Caco-2 (cell line): Measurements from ENCODE around the gene C1QBP. TPM values are rescaled to one million over a fixed set of nuclear protein-coding genes. Genes with fewer than 3 reads are reported as not detected.

Source experiments
- BruUV-seq: library from RNA; stranded (reverse); fragments of 400-500 nt; replicated peaks from 2 replicates; lab custom pipeline; 2021; lab: Mats Ljungman, UMichigan
- CTCF ChIA-PET: fragments of 300-600 bp; sonication (Branson Sonifier 250); formaldehyde crosslinking; loops from one replicate; lab custom pipeline; 2022; ENCODE audit warnings: antibody characterized with exemption; lab: Charles Lee
- POLR2A ChIA-PET: fragments of 300-600 bp; sonication (Branson Sonifier 250); formaldehyde crosslinking; loops from one replicate; lab custom pipeline; 2022; ENCODE audit warnings: antibody characterized with exemption; lab: Charles Lee
- DNase-seq, 2 experiments: peaks; one replicate each; pipeline versions ENCODE4 v3.0.0 to v3.0.0-alpha.2; 2020 to 2022
- H3K27me3 ChIP-seq: replicated peaks from 2 replicates; pipeline ENCODE4 v1.6.0; 2011; ENCODE audit warnings: low read length; ENCODE audit not compliant: control insufficient read depth, insufficient read depth
- H3K36me3 ChIP-seq: 2 replicates; pipeline ENCODE4 v1.5.1; 2011; ENCODE audit warnings: low read length; ENCODE audit not compliant: control insufficient read depth, insufficient read depth
- H3K4me1 ChIP-seq: fragments of 250-450 bp; sonication (Bioruptor Pico); 2 replicates; pipeline ENCODE4 v1.5.1; 2020; ENCODE audit warnings: mild to moderate bottlenecking
- H3K4me3 ChIP-seq: 2 replicates; pipeline ENCODE4 v1.5.1; 2011; ENCODE audit warnings: low read depth, mild to moderate bottlenecking, control low read depth, low read length
- H3K9me3 ChIP-seq: fragments of 250-450 bp; sonication (Bioruptor Pico); 2 replicates; pipeline ENCODE4 v1.5.1; 2020; ENCODE audit warnings: mild to moderate bottlenecking, moderate library complexity
- H3K27ac Mint-ChIP-seq: one replicate; pipeline ENCODE4 v1.8.0; 2022; ENCODE audit warnings: mixed read lengths; ENCODE audit not compliant: unreplicated experiment
- H3K27me3 Mint-ChIP-seq: one replicate; pipeline ENCODE4 v1.8.0; 2022; ENCODE audit warnings: mixed read lengths; ENCODE audit not compliant: insufficient read depth, unreplicated experiment
- H3K36me3 Mint-ChIP-seq: one replicate; pipeline ENCODE4 v1.8.0; 2022; ENCODE audit warnings: mild to moderate bottlenecking, mixed read lengths; ENCODE audit not compliant: insufficient read depth, unreplicated experiment
- H3K4me1 Mint-ChIP-seq: one replicate; pipeline ENCODE4 v1.8.0; 2022; ENCODE audit warnings: low read depth, mixed read lengths; ENCODE audit not compliant: unreplicated experiment
- H3K4me3 Mint-ChIP-seq: one replicate; pipeline ENCODE4 v1.8.0; 2022; ENCODE audit warnings: mild to moderate bottlenecking, moderate library complexity, mixed read lengths; ENCODE audit not compliant: unreplicated experiment
- H3K9me3 Mint-ChIP-seq: one replicate; pipeline ENCODE4 v1.8.0; 2022; ENCODE audit warnings: mixed read lengths; ENCODE audit not compliant: unreplicated experiment
- intact Hi-C: fragments of 100-400 bp; cut with micrococcal nuclease; formaldehyde crosslinking; loops from one replicate; pipeline ENCODE4 v1.10.0; 2022; ENCODE audit not compliant: unreplicated experiment
- total RNA-seq: library from RNA; stranded (reverse); gene quantifications from 2 replicates; pipeline ENCODE4 v1.2.3, GENCODE V29; 2022
- TF ChIP-seq, protein P1 (sequence below), 2 experiments: fragments of 200-600 bp in 1 of 2; IDR thresholded peaks; 1 replicate in 1 of 2; 2 replicates in 1 of 2; pipeline versions ENCODE4 v1.5.1 to v1.8.0; 2011 to 2022; ENCODE audit warnings: antibody characterized with exemption in 1 of 2, control low read depth in 1 of 2, inconsistent platforms in 1 of 2, low read depth in 1 of 2, low read length in 1 of 2, mild to moderate bottlenecking in 1 of 2, moderate library complexity in 1 of 2; ENCODE audit not compliant: insufficient read depth in 1 of 2, severe bottlenecking in 1 of 2, unreplicated experiment in 1 of 2

Gene C1QBP
- total RNA-seq, 1 experiment from 2014 or later = 129 TPM

DNA sequence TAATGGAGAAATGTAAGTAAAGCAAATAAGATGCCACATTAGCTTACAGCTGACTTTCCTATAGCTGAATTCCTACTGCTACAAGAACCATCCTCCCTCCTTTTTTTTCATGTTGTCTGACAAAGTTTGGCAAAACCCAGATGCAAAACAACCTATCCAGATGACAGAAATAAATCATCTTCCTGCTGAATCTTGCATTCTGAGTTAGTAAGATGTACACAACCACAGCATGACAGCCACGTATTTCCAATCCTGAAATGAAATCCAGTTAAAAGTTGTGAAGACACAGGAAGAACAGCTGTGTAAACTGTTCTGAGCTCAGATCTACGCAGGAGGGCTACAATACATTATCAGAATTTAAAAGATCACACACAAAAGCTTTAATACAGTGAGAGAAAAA is 35.0 kb upstream of the C1QBP start:
- H3K4me3 Mint-ChIP-seq = no peak overlapping the region
- H3K36me3 Mint-ChIP-seq = peaks cover 30% of the 10 kb centered on the region
- H3K4me1 Mint-ChIP-seq = no peaks in the 10 kb centered on the region
- no peaks in the 10 kb centered on the region for H3K4me1 ChIP-seq
- intact Hi-C loops = no loop called here
- CTCF ChIA-PET = no interaction called here
- DNase-seq = no peak
- no peaks in the 10 kb centered on the region for H3K27me3 ChIP-seq
- no TSS peak for BruUV-seq
- POLR2A ChIA-PET = no interaction called here
- H3K27ac Mint-ChIP-seq = no peak overlapping the region
- H3K4me3 ChIP-seq = no peak overlapping the region
- H3K36me3 ChIP-seq = no peaks in the 10 kb centered on the region; the same call in 1 of the 2 replicates
- H3K9me3 ChIP-seq = no peaks in the 10 kb centered on the region
- no peaks in the 10 kb centered on the region for H3K27me3 Mint-ChIP-seq
- TF ChIP-seq, protein P1, sequence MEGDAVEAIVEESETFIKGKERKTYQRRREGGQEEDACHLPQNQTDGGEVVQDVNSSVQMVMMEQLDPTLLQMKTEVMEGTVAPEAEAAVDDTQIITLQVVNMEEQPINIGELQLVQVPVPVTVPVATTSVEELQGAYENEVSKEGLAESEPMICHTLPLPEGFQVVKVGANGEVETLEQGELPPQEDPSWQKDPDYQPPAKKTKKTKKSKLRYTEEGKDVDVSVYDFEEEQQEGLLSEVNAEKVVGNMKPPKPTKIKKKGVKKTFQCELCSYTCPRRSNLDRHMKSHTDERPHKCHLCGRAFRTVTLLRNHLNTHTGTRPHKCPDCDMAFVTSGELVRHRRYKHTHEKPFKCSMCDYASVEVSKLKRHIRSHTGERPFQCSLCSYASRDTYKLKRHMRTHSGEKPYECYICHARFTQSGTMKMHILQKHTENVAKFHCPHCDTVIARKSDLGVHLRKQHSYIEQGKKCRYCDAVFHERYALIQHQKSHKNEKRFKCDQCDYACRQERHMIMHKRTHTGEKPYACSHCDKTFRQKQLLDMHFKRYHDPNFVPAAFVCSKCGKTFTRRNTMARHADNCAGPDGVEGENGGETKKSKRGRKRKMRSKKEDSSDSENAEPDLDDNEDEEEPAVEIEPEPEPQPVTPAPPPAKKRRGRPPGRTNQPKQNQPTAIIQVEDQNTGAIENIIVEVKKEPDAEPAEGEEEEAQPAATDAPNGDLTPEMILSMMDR (IDR thresholded peaks at IDR 0.05; ENCODE audit: insufficient read depth in 1 of 2, low read depth in 1 of 2, low read length in 1 of 2, severe bottlenecking in 1 of 2, unreplicated experiment in 1 of 2) = no peak
- H3K9me3 Mint-ChIP-seq = no peaks in the 10 kb centered on the region

- H3K4me1 ChIP-seq = no peaks in the 10 kb centered on the region
- no peaks in the 10 kb centered on the region for H3K27me3 Mint-ChIP-seq
- no peak overlapping the region for H3K27ac Mint-ChIP-seq
- POLR2A ChIA-PET = no interaction called here
- BruUV-seq = no TSS peak
- no peaks in the 10 kb centered on the region for H3K4me1 Mint-ChIP-seq
- H3K4me3 ChIP-seq = no peak overlapping the region
- CTCF ChIA-PET = no interaction called here
- DNase-seq = no peak
- H3K9me3 ChIP-seq = no peaks in the 10 kb centered on the region
- no peaks in the 10 kb centered on the region for H3K27me3 ChIP-seq
- H3K9me3 Mint-ChIP-seq = no peaks in the 10 kb centered on the region
- H3K36me3 Mint-ChIP-seq = peaks cover 21% of the 10 kb centered on the region
- no peaks in the 10 kb centered on the region for H3K36me3 ChIP-seq
- intact Hi-C loops = no loop called here
- TF ChIP-seq, protein P1 (IDR thresholded peaks at IDR 0.05; ENCODE audit: insufficient read depth in 1 of 2, low read depth in 1 of 2, low read length in 1 of 2, severe bottlenecking in 1 of 2, unreplicated experiment in 1 of 2) = no peak
- no peak overlapping the region for H3K4me3 Mint-ChIP-seq
These were observed 33.6 kb upstream of the C1QBP start for GRCh38 chr17:5472511-5472910.

DNA sequence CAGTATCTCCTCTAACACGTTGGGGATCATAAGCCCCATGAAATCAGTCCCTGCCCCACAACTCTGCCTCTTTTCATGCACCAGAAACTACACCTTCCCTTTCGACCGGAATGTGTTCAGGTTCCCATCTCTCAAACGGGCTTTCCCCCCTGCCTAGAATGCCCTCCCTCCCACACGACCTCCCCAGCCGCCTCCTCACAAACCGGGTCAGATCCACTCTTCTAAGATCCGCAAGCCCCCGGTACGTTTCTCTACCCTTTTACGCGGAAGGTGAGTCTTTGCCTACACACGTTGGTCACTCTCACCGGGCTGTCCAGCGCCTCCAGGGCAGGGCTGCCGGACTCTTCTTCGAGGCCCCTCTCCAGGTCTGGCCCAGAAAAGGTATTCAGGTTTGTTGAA is 29.1 kb upstream of the C1QBP start:
- no peaks in the 10 kb centered on the region for H3K9me3 ChIP-seq
- Mint-ChIP-seq H3K4me1 (peaks cover 14% of the 10 kb centered on the region), H3K36me3 (peaks cover 10% of the 10 kb centered on the region), H3K27ac (peak overlapping the region; percentile 46), H3K27me3 (no peaks in the 10 kb centered on the region), H3K4me3 (peak overlapping the region; percentile 91), H3K9me3 (no peaks in the 10 kb centered on the region)
- H3K27me3 ChIP-seq = no peaks in the 10 kb centered on the region
- no peaks in the 10 kb centered on the region for H3K36me3 ChIP-seq
- POLR2A ChIA-PET = interaction anchor here (1.0 to 1.4 kb wide), 2 partner anchors 18 to 49 kb away, joined by 4 to 10 read pairs; partner anchors contain the start of genes DERL2, MIS12, NUP88 and RPAIN
- TF ChIP-seq, protein P1 (IDR thresholded peaks at IDR 0.05; ENCODE audit: insufficient read depth in 1 of 2, low read depth in 1 of 2, low read length in 1 of 2, severe bottlenecking in 1 of 2, unreplicated experiment in 1 of 2) = no peak
- H3K4me3 ChIP-seq = peak overlapping the region; percentile 76
- intact Hi-C loops = no loop called here
- no peaks in the 10 kb centered on the region for H3K4me1 ChIP-seq
- no peak for DNase-seq
- CTCF ChIA-PET = interaction anchor here (0.6 to 1.4 kb wide), 2 partner anchors 28 to 37 kb away, joined by 4 to 5 read pairs; no protein-coding TSS in a partner anchor
- no TSS peak for BruUV-seq
